Left ventricle myocardium inferior (tissue), 1 donor: ENCODE measurements around the gene KIAA1549. TPM values are rescaled to one million over a fixed set of nuclear protein-coding genes. Genes with fewer than 3 reads are reported as not detected.
"Not testable (repeated sequence)": the region's sequence is repeated elsewhere in the genome, so short reads cannot be mapped to it uniquely, and the experiment has no call there.

Experiments
- DNase-seq: peaks from one replicate; pipeline ENCODE4 v3.0.0-alpha.2; 2020
- H3K27ac ChIP-seq: fragments of 200-600 bp; replicated peaks from 2 replicates; pipeline ENCODE4 v1.8.0; 2021
- H3K27me3 ChIP-seq: fragments of 200-600 bp; 2 replicates; pipeline ENCODE4 v1.8.0; 2021; ENCODE audit warnings: low read depth
- H3K36me3 ChIP-seq: fragments of 200-600 bp; 2 replicates; pipeline ENCODE4 v1.8.0; 2021
- H3K4me1 ChIP-seq: fragments of 200-600 bp; 2 replicates; pipeline ENCODE4 v1.8.0; 2021
- H3K4me3 ChIP-seq: fragments of 200-600 bp; 2 replicates; pipeline ENCODE4 v1.8.0; 2021; ENCODE audit warnings: mild to moderate bottlenecking, moderate library complexity
- H3K9me3 ChIP-seq: fragments of 200-600 bp; replicated peaks from 2 replicates; pipeline ENCODE4 v1.8.0; 2021
- intact Hi-C: fragments of 100-400 bp; cut with micrococcal nuclease; formaldehyde crosslinking; loops from one replicate; pipeline ENCODE4 v1.11.0; 2022
- total RNA-seq: library from RNA; stranded (reverse); fragmentation: NEBNext Ultra II Directional; extraction: Animal tissue kit (Norgen Biotek cat#: 25700); gene quantifications from one replicate; pipeline ENCODE4 v1.2.1, GENCODE V29; 2021
- TF ChIP-seq, protein P1 (sequence below): fragments of 200-600 bp; IDR thresholded peaks from 2 replicates; pipeline ENCODE4 v1.8.0; 2021; ENCODE audit warnings: antibody characterized with exemption, mild to moderate bottlenecking, borderline replicate concordance
- donor health status: DM: no; HTN: yes; CAD: no; lungs with severe emphysema.

KIAA1549 gene
- total RNA-seq, 1 donor from 2014 or later, result 2.1 TPM

DNA sequence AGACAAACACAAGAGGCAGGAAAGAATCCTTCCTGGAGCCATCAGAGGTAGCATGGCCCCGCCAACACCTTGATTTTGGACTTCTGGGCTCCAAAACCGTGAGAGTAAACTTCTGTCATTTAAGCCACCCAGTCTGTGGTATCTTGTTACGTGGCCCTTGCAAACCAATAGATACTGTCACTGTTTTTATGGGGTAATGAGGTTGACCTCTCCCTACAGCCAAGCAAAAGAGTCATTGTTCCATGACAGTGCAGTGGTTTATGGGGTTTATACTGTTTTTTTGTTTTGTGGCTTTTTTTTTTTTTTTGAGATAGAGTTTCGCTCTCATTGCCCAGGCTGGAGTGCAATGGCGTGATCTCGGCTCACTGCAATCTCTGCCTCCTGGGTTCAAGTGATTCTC is 32.8 kb downstream of the KIAA1549 start:
- intact Hi-C loops, result no loop called here
- Histone ChIP-seq H3K4me3 (no peak overlapping the region), H3K9me3 (no peaks in the 10 kb centered on the region), H3K27me3 (no peaks in the 10 kb centered on the region), H3K27ac (no peak overlapping the region), H3K36me3 (no peaks in the 10 kb centered on the region), H3K4me1 (no peaks in the 10 kb centered on the region)
- TF ChIP-seq, protein P1, sequence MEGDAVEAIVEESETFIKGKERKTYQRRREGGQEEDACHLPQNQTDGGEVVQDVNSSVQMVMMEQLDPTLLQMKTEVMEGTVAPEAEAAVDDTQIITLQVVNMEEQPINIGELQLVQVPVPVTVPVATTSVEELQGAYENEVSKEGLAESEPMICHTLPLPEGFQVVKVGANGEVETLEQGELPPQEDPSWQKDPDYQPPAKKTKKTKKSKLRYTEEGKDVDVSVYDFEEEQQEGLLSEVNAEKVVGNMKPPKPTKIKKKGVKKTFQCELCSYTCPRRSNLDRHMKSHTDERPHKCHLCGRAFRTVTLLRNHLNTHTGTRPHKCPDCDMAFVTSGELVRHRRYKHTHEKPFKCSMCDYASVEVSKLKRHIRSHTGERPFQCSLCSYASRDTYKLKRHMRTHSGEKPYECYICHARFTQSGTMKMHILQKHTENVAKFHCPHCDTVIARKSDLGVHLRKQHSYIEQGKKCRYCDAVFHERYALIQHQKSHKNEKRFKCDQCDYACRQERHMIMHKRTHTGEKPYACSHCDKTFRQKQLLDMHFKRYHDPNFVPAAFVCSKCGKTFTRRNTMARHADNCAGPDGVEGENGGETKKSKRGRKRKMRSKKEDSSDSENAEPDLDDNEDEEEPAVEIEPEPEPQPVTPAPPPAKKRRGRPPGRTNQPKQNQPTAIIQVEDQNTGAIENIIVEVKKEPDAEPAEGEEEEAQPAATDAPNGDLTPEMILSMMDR, result no peak
- DNase-seq, result no peak

DNA sequence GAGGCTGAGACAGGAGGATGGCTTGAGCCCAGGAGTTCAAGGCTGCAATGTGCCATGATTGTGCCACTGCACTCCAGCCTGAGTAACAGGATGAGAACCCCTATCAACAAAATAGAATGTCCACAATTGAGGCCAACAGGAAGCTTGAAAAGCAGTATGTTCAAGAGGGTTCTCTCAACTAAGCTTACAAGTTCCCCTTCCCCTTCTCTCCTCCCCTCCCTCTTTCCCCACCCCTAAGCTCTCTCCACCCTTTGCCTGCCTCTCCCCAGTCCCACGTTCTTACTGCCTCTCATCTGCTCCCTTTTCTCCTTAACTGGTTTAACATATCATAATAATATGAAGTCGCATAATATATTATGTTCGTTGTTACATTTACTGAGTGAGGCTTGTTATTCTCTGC is 35.4 kb downstream of the KIAA1549 start:
- TF ChIP-seq, protein P1, result no peak
- H3K9me3 ChIP-seq, result no peaks in the 10 kb centered on the region
- no peaks in the 10 kb centered on the region for H3K36me3 ChIP-seq
- H3K4me3 ChIP-seq, result no peak overlapping the region
- no peaks in the 10 kb centered on the region for H3K27me3 ChIP-seq
- H3K27ac ChIP-seq, result no peak overlapping the region
- DNase-seq, result no peak
- no peaks in the 10 kb centered on the region for H3K4me1 ChIP-seq
- intact Hi-C loops, result no loop called here

DNA sequence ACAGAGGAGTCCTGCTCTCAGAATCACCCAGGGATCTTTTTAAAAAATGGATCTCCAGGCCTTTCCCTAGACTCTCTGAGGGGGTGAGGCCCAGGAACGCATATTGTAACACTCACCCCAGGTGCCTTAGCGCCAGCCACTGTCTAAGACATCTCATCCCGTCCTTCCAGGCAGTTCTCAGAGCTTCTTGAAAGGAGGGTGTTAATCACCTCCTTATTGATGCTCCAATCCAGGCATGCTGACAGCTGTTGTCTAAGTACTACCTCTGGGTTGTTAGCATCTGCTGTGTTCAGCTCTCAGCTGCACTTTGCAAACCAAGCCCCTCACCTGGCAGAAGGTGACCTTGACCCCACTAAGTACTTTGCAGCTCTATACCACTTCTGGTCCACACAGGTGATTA is 36.0 kb downstream of the KIAA1549 start:
- Histone ChIP-seq H3K27ac (no peak overlapping the region), H3K4me1 (no peaks in the 10 kb centered on the region), H3K9me3 (no peaks in the 10 kb centered on the region), H3K4me3 (no peak overlapping the region), H3K36me3 (no peaks in the 10 kb centered on the region), H3K27me3 (no peaks in the 10 kb centered on the region)
- DNase-seq, result no peak
- intact Hi-C loops, result no loop called here
- TF ChIP-seq, protein P1, result no peak

DNA sequence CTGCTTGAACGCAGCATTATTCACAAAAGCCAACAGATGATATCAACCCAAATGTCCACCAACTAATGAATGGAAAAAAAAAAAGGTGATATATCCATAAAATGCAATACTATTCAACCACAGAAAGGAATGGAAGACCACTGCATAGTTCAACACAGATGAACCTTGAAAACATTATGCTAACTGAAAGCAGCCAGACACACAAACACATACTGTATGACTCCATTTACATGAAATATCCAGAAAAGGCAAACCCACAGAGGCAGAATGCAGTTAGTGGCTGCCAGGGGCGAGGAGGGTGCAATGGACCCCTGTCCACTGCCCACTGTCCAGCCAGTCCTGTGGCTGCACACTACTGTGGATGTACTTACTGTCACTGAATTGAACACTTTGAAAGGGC is 36.6 kb downstream of the KIAA1549 start:
- Histone ChIP-seq H3K36me3 (no peaks in the 10 kb centered on the region), H3K27ac (no peak overlapping the region), H3K4me3 (no peak overlapping the region), H3K4me1 (no peaks in the 10 kb centered on the region), H3K27me3 (no peaks in the 10 kb centered on the region), H3K9me3 (no peaks in the 10 kb centered on the region)
- DNase-seq, result no peak
- TF ChIP-seq, protein P1, result no peak
- intact Hi-C loops, result no loop called here

DNA sequence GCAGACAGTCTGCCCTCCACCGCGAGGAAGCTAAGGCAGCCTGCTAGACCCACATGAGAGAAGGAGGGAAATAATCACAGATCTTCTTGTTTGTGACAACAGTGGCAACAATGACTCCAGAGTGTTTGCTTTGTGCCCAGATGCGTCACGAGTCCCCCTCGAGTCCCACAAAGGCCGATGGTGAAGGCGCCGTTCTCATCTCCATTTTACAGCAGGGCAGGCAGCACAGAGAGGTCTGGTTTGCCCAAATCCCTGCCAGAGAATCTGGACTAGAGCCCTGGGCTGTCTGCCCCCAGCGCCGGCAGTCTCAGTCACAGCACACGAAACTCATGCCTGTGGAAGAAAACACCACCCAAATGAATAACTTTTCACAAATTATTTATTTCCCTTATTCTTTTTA is 38.1 kb downstream of the KIAA1549 start:
- no peaks in the 10 kb centered on the region for H3K4me1 ChIP-seq
- no peaks in the 10 kb centered on the region for H3K27me3 ChIP-seq
- H3K36me3 ChIP-seq, result no peaks in the 10 kb centered on the region
- no peaks in the 10 kb centered on the region for H3K9me3 ChIP-seq
- no peak overlapping the region for H3K4me3 ChIP-seq
- TF ChIP-seq, protein P1, result no peak
- intact Hi-C loops, result no loop called here
- no peak for DNase-seq
- no peak overlapping the region for H3K27ac ChIP-seq

DNA sequence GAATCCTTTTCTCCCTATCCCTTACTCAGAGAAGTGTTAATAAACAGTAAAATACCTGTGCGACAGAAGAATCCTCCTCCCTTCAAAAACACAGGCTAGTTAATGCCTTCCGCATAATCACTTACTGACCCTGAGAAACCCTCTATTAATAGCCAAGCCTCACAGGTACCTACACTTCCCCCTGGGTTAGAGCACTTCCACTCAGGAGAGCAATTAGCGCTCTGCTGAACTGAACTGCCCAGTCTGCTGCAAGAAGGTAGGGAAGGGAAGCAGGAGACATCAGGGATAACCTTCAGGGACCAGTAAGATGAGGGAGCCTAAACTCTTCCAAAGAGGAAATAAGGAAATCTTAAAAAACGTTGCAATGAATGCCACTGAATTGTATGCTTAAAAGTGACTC is 39.6 kb downstream of the KIAA1549 start:
- no peaks in the 10 kb centered on the region for H3K9me3 ChIP-seq
- TF ChIP-seq, protein P1, result no peak
- H3K27me3 ChIP-seq, result no peaks in the 10 kb centered on the region
- no peak overlapping the region for H3K4me3 ChIP-seq
- no peak overlapping the region for H3K27ac ChIP-seq
- no peaks in the 10 kb centered on the region for H3K4me1 ChIP-seq
- H3K36me3 ChIP-seq, result no peaks in the 10 kb centered on the region
- DNase-seq, result no peak
- intact Hi-C loops, result no loop called here

DNA sequence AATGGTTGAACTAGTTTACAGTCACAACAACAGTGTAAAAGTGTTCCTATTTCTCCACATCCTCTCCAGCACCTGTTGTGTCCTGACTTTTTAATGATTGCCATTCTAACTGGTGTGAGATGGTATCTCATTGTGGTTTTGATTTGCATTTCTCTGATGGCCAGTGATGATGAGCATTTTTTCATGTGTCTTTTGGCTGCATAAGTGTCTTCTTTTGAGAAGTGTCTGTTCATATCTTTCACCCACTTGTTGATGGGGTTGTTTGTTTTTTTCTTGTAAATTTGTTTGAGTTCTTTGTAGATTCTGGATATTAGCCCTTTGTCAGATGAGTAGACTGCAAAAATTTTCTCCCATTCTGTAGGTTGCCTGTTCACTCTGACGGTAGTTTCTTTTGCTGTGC is 40.6 kb downstream of the KIAA1549 start:
- H3K27ac ChIP-seq, DNase-seq, intact Hi-C loops, H3K4me3 ChIP-seq, H3K9me3 ChIP-seq, H3K4me1 ChIP-seq, H3K36me3 ChIP-seq, H3K27me3 ChIP-seq: not testable (repeated sequence)
